Measurements from ENCODE around the gene KMT2D.

KMT2D gene

DNA sequence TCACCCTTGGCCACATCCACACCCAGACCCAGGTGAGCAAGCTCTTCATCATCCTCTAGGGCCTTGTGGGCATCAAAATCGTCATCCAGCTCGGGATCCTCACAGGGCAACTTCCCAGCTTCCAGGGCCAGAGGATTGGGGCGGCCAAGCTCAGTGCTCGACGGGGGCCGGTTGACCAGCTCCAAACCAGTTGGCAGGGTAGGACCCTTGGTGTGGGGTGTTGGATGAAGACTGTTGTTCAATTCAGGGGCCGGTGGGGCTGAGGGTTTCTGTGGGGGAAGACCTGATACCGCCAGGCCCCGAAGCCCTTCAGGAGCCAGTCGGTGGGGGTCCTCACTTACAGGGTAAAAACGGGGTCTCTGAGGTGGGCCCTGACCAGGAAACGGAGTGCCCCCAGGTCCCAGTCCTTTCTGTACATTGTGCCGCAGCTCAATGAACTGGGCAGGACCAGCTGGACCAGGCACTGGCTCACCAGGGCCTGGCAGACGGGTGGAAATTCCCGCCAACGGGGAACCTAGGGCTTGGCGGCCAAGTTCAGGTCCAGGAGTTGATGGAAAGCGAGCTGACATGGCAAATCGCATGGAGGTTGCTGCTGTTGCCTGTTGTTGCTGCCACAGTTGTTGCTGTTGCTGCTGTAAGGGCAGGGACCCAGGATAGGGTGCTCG lies 22.2 kb downstream of the KMT2D start:
- DNase-seq (ENCODE audit: insufficient read length, low spot score): no peak
- no peak for FAIRE-seq
- TF ChIP-seq POU2F2 (IDR thresholded peaks at IDR 0.05; ENCODE audit: low read depth, low read length) (no peak), PAX5 (IDR thresholded peaks at IDR 0.05; ENCODE audit: insufficient read depth, low read length, severe bottlenecking) (no peak)

DNA sequence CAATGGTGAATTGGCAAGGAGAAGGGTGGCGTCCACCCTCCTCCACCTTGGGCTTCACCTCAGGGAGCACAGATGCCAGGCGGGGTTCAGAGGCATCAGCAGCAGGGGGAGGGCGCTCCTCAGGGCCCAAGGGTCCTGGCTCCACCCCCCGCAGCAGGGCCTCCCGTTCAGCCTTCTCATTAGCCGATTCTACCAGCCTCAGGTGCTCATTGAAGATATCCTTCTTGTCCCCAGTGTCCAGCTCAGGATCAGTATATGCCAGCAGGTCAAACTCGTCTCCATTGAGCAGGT lies 22.7 kb downstream of the KMT2D start:
- DNase-seq (ENCODE audit: insufficient read length, low spot score): no peak
- FAIRE-seq: no peak
- no peak for TF ChIP-seq PAX5 (IDR thresholded peaks at IDR 0.05; ENCODE audit: insufficient read depth, low read length, severe bottlenecking)
- no peak for TF ChIP-seq POU2F2 (IDR thresholded peaks at IDR 0.05; ENCODE audit: low read depth, low read length)
- TF ChIP-seq POLR2AphosphoS5 (IDR thresholded peaks at IDR 0.05; ENCODE audit: low read depth, low read length): no peak

DNA sequence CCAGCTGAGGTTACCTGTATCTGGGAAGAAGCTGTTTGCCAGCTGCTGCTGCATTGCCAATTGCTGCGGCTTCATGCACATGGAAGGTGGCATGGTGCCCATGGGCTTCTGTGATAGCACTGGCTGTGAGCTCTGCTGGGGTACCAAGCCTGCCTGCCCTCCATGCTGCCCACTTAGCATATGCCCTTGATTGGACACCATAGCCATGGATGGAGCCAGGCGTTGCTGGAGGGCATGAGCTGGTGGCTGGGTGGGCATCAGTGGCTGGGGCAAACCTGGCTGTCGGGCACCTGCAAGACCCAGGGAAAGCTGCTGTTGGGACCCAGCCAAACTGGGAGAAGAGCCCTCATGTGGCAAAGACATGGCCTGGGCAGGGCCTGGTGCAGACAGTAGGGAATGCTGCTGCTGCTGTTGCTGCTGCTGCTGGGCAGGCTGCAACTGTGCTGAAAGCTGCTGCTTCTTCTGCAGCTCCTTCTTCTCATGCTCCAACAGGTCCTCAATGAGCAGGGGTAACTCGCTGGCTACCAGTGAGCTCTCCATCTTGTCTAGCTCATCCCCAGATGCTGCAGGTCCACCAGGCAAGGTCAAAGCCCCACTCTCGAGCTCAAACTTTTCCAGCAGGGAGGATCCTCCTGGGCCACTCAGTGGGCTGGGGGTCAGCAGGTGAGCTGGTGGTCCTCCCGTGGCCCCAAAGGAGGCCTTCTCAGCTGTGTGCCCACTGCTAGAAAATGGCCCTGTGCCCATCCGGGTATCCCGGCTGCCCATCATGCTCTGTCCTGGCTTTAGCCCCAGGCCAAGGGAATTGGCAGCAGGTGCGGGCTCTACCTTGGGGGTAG lies 23.3 kb downstream of the KMT2D start:
- TF ChIP-seq POLR2A (IDR thresholded peaks at IDR 0.05; ENCODE audit: low read depth, low read length) (no peak; the same call in 1 of the 2 replicates), POU2F2 (IDR thresholded peaks at IDR 0.05; ENCODE audit: low read depth, low read length) (no peak), SPI1 (IDR thresholded peaks at IDR 0.05; ENCODE audit: low read depth, low read length) (no peak), TAF1 (IDR thresholded peaks at IDR 0.05; ENCODE audit: low read depth, low read length) (no peak), POLR2AphosphoS5 (IDR thresholded peaks at IDR 0.05; ENCODE audit: low read depth, low read length) (no peak), PAX5 (IDR thresholded peaks at IDR 0.05; ENCODE audit: insufficient read depth, low read length, severe bottlenecking) (no peak)
- no peak for DNase-seq (ENCODE audit: insufficient read length, low spot score)
- FAIRE-seq: no peak

DNA sequence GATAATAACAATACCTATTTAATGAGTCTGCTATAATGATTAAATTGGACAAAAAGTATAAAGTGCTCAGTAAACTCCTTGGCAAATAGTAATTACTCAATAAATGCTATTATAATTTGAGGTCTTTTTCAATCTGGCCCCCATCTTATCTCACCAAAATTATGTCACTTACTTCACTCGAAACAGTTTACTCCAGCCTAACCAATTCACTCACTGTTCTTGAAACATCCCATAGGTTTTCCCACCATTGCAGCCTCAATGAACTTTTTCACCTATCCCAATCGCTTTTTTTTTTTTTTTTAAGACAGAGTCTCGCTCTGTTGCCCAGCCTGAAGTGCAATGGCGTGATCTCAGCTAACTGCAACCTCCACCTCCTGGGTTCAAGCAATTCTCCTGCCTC lies 24.6 kb downstream of the KMT2D start:
- TF ChIP-seq POLR2AphosphoS5 (IDR thresholded peaks at IDR 0.05; ENCODE audit: low read depth, low read length): no peak
- no peak for FAIRE-seq
- no peak for DNase-seq (ENCODE audit: insufficient read length, low spot score)

DNA sequence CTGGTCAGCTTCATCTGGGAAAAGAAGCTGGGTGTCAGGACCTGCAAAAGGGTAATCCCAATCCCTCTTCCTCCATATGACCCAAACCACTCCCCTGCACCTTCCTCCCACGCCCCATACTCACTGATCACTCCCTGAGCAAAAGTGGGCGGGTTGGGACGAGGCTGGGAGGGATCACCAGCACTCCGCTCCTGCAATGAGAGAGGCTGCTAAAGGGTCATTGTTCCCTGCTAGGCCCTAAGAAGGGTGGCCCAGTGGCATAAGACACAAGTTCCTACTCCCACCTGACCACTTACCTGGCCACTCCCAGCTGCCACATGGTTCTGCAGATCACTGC lies 26.3 kb downstream of the KMT2D start:
- TF ChIP-seq TAF1 (IDR thresholded peaks at IDR 0.05; ENCODE audit: low read depth, low read length) (no peak), SPI1 (IDR thresholded peaks at IDR 0.05; ENCODE audit: low read depth, low read length) (no peak), POLR2AphosphoS5 (IDR thresholded peaks at IDR 0.05; ENCODE audit: low read depth, low read length) (no peak), POU2F2 (IDR thresholded peaks at IDR 0.05; ENCODE audit: low read depth, low read length) (no peak), POLR2A (IDR thresholded peaks at IDR 0.05; ENCODE audit: low read depth, low read length) (no peak), PAX5 (IDR thresholded peaks at IDR 0.05; ENCODE audit: insufficient read depth, low read length, severe bottlenecking) (no peak)
- DNase-seq (ENCODE audit: insufficient read length, low spot score) (no peak), FAIRE-seq (no peak)

DNA sequence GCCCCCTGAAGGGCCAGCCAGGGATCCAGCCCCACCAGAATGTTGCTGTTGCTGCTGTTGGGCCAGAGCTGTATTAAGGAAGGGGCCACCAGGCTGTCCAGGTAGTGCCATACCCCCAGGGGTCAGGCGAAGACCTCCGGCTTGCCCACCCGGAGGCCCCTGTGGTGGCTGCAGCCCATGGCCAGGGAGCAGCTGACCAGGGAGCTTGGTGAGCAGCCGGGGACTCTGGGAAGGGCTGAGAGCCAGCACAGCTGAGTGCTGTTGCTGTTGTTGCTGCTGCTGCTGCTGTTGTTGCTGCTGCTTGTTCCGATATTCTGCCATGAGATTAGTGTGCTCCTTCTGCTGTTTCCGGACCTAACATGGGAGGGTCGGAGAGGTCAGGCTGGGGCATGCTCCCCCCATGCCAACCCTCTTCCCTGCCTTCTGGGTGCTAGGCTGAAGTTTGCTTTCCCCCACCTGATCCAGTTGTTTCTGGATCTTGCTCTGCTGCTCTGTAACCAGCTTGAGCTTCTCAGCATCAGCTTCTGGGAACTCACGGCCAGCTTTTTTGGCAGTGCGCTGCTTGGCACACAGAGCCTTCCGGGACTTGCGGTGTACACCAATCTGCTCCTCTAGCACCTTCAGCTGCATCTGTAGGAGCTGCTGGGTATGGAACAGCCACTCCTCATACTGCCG lies 26.8 kb downstream of the KMT2D start:
- TF ChIP-seq SPI1 (IDR thresholded peaks at IDR 0.05; ENCODE audit: low read depth, low read length): no peak
- no peak for TF ChIP-seq POU2F2 (IDR thresholded peaks at IDR 0.05; ENCODE audit: low read depth, low read length)
- no peak for TF ChIP-seq TAF1 (IDR thresholded peaks at IDR 0.05; ENCODE audit: low read depth, low read length)
- TF ChIP-seq POLR2AphosphoS5 (IDR thresholded peaks at IDR 0.05; ENCODE audit: low read depth, low read length): no peak
- no peak for TF ChIP-seq PAX5 (IDR thresholded peaks at IDR 0.05; ENCODE audit: insufficient read depth, low read length, severe bottlenecking)
- no peak for TF ChIP-seq POLR2A (IDR thresholded peaks at IDR 0.05; ENCODE audit: low read depth, low read length)
- FAIRE-seq (no peak), DNase-seq (ENCODE audit: insufficient read length, low spot score) (no peak)

DNA sequence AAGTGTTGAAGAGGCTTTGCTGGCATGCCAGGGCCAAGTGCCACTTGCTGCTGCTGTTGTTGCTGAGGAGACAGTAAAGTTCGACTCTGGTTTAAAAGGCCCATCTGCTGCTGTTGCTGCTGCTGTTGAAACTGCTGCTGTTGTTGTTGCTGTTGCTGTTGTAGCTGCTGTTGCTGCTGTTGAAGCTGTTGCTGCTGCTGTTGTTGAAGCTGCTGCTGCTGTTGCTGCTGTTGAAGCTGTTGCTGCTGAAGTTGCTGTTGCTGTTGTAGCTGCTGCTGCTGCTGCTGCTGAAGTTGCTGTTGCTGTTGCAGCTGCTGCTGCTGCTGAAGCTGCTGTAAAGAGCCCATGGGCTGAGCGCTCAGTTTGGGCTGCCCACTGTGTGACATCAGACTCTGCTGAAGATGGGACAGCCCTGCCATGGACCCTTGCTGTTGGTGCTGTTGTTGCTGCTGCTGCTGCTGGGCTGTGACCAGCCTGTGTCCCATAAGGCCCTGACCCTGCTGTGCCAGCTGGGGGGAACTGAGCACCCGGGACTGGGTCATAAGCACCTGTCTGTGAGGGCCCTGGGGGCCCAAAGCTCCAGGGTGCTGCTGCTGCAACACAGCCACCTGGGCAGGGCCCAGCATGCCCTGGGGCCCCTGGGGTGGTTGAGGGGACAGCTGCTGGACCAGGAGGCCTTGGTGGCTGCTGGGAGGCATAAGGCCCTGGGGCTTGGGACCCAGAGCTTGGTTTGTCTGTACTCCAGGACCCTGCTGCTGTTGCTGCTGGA lies 27.7 kb downstream of the KMT2D start:
- FAIRE-seq (no peak), DNase-seq (ENCODE audit: insufficient read length, low spot score) (no peak)
- no peak for TF ChIP-seq POU2F2 (IDR thresholded peaks at IDR 0.05; ENCODE audit: low read depth, low read length)
- TF ChIP-seq TAF1 (IDR thresholded peaks at IDR 0.05; ENCODE audit: low read depth, low read length): no peak
- TF ChIP-seq POLR2A (IDR thresholded peaks at IDR 0.05; ENCODE audit: low read depth, low read length): no peak
- no peak for TF ChIP-seq POLR2AphosphoS5 (IDR thresholded peaks at IDR 0.05; ENCODE audit: low read depth, low read length)
- TF ChIP-seq PAX5 (IDR thresholded peaks at IDR 0.05; ENCODE audit: insufficient read depth, low read length, severe bottlenecking): no peak
- TF ChIP-seq SPI1 (IDR thresholded peaks at IDR 0.05; ENCODE audit: low read depth, low read length): no peak

DNA sequence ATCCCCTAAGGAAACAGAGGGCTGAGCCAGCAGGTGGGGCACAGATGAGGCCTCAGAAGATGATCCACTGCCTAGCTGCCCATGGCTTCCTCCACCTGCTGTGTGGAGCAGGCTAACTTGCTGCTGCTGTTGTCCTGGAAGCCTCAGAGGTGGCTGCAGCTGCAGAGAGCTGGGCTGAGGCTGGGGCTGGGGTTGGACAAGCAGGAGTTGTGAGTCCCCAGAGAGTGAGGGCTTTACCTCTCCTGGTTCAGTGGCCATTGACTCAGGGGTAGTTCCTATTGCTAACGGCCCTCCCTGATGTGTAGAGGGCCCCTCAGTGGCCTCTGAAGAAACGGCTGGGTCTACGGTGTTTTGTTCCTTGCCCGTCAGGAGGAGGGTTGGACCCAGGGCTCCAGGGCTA lies 28.3 kb downstream of the KMT2D start:
- peak; percentile 7 for DNase-seq (ENCODE audit: insufficient read length, low spot score)
- FAIRE-seq: no peak
- TF ChIP-seq POU2F2 (IDR thresholded peaks at IDR 0.05; ENCODE audit: low read depth, low read length): no peak
- TF ChIP-seq TAF1 (IDR thresholded peaks at IDR 0.05; ENCODE audit: low read depth, low read length): no peak
- TF ChIP-seq POLR2AphosphoS5 (IDR thresholded peaks at IDR 0.05; ENCODE audit: low read depth, low read length): no peak
- no peak for TF ChIP-seq SPI1 (IDR thresholded peaks at IDR 0.05; ENCODE audit: low read depth, low read length)
- TF ChIP-seq POLR2A (IDR thresholded peaks at IDR 0.05; ENCODE audit: low read depth, low read length): no peak
- TF ChIP-seq PAX5 (IDR thresholded peaks at IDR 0.05; ENCODE audit: insufficient read depth, low read length, severe bottlenecking): no peak

DNA sequence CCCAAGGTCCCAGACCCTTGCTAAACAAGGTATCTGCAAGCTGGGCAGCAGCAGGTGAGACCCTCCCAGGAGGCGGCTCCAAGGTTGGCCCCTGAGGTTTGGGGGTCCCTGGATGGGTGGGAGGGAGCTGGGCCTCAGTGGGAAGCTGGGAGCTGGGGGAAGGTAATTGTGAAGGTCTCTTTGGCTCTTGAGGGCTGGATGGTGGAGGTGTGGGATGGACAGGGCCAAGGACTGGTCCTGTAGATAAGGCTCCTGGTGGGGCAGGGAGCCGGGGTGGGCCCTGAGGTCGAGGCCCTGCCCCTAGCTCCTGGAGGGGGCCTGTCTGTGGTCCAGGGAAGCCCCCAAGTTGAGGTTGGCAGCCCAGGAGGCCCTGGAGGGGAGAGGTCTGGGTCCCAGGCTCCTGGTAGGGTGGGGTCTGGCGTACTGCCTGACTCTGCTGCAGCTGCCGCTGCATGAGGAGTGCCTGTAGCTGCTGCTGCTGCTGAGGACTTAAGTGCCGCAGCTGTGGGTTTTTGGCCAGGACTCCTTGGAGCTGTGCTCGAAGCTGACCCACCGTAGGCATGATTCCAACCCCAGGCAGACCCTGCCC lies 28.9 kb downstream of the KMT2D start:
- TF ChIP-seq SPI1 (IDR thresholded peaks at IDR 0.05; ENCODE audit: low read depth, low read length): no peak
- no peak for TF ChIP-seq POLR2AphosphoS5 (IDR thresholded peaks at IDR 0.05; ENCODE audit: low read depth, low read length)
- TF ChIP-seq TAF1 (IDR thresholded peaks at IDR 0.05; ENCODE audit: low read depth, low read length): no peak
- TF ChIP-seq POU2F2 (IDR thresholded peaks at IDR 0.05; ENCODE audit: low read depth, low read length): no peak
- no peak for TF ChIP-seq POLR2A (IDR thresholded peaks at IDR 0.05; ENCODE audit: low read depth, low read length)
- no peak for TF ChIP-seq PAX5 (IDR thresholded peaks at IDR 0.05; ENCODE audit: insufficient read depth, low read length, severe bottlenecking)
- FAIRE-seq (no peak), DNase-seq (ENCODE audit: insufficient read length, low spot score) (peak; percentile 15)
